ENCODE data around the gene LPXN.

Gene LPXN

DNA sequence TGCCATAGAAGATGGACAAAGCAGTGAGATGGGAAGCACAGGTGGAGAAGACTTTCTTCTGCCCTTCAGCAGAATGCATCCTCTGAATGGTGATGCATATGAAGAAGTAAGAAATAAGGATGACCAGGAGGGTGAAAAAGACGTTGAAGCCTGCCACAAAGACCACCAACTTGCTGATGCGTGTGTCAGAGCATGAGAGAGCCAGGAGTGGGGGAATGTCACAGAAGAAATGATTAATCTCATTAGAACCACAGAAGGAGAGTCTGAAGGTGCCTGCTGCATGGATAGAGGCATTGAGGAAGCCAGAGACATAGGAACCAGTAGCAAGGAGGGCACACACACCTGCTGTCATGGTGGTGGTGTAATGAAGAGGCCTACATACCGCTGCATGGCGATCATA, 68.3 kb downstream of the LPXN start:
- Histone ChIP-seq H3K9ac (ENCODE audit: low read depth, low read length) (no peak overlapping the region), H3K9me3 (ENCODE audit: insufficient read depth, low read length, severe bottlenecking) (no peaks in the 10 kb centered on the region), H3K4me1 (ENCODE audit: insufficient read depth, low read length) (no peaks in the 10 kb centered on the region), H3K36me3 (ENCODE audit: insufficient read depth, low read length) (no peaks in the 10 kb centered on the region), H3K27me3 (ENCODE audit: insufficient read depth, low read length, poor library complexity) (peaks cover 7% of the 10 kb centered on the region), H3K79me2 (ENCODE audit: insufficient read depth, low read length) (no peaks in the 10 kb centered on the region), H3K4me2 (ENCODE audit: insufficient read depth, low read length) (no peak overlapping the region), H4K20me1 (ENCODE audit: insufficient read depth, low read length) (no peaks in the 10 kb centered on the region), H2AFZ (ENCODE audit: low read depth, low read length) (no peak overlapping the region), H3K27ac (ENCODE audit: low read length) (no peak overlapping the region), H3K4me3 (ENCODE audit: low read depth in 1 of 2, low read length in 2 of 2) (no peak overlapping the region)
- no peak for ATAC-seq (ENCODE audit: insufficient read depth, low read depth)
- TF ChIP-seq, protein P1, sequence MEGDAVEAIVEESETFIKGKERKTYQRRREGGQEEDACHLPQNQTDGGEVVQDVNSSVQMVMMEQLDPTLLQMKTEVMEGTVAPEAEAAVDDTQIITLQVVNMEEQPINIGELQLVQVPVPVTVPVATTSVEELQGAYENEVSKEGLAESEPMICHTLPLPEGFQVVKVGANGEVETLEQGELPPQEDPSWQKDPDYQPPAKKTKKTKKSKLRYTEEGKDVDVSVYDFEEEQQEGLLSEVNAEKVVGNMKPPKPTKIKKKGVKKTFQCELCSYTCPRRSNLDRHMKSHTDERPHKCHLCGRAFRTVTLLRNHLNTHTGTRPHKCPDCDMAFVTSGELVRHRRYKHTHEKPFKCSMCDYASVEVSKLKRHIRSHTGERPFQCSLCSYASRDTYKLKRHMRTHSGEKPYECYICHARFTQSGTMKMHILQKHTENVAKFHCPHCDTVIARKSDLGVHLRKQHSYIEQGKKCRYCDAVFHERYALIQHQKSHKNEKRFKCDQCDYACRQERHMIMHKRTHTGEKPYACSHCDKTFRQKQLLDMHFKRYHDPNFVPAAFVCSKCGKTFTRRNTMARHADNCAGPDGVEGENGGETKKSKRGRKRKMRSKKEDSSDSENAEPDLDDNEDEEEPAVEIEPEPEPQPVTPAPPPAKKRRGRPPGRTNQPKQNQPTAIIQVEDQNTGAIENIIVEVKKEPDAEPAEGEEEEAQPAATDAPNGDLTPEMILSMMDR (IDR thresholded peaks at IDR 0.05; ENCODE audit: borderline replicate concordance, extremely low read depth, low read length, poor library complexity, severe bottlenecking) = no peak
- no peak for TF ChIP-seq EZH2 (IDR thresholded peaks at IDR 0.05; ENCODE audit: borderline replicate concordance, low read depth, low read length, severe bottlenecking)
- DNase-seq = no peak

DNA sequence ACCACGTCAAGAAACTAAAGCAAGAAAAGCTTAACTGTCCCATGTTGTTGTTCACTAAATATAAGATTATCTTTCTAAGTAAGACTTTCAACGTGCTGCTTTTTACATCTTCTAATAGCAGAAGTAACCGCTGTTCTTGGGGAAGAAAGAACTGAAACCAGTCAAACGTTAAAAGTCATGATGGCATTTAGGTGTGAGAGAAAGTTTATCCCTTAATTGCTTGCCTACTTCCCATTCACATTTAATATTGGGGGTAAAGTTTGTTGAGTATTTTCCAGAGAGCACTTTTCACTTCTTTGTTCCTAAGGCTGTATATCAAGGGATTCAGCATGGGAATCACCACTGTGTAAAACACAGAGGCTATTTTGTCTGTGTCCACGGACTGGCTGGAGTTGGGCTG, 68.7 kb downstream of the LPXN start:
- Histone ChIP-seq H3K4me3 (ENCODE audit: low read depth in 1 of 2, low read length in 2 of 2) (no peak overlapping the region), H3K79me2 (ENCODE audit: insufficient read depth, low read length) (no peaks in the 10 kb centered on the region), H2AFZ (ENCODE audit: low read depth, low read length) (no peak overlapping the region), H3K36me3 (ENCODE audit: insufficient read depth, low read length) (no peaks in the 10 kb centered on the region), H3K9ac (ENCODE audit: low read depth, low read length) (no peak overlapping the region), H3K4me1 (ENCODE audit: insufficient read depth, low read length) (no peaks in the 10 kb centered on the region), H4K20me1 (ENCODE audit: insufficient read depth, low read length) (no peaks in the 10 kb centered on the region), H3K27ac (ENCODE audit: low read length) (no peak overlapping the region), H3K9me3 (ENCODE audit: insufficient read depth, low read length, severe bottlenecking) (no peaks in the 10 kb centered on the region), H3K27me3 (ENCODE audit: insufficient read depth, low read length, poor library complexity) (peaks cover 7% of the 10 kb centered on the region), H3K4me2 (ENCODE audit: insufficient read depth, low read length) (no peak overlapping the region)
- TF ChIP-seq, protein P1 (IDR thresholded peaks at IDR 0.05; ENCODE audit: borderline replicate concordance, extremely low read depth, low read length, poor library complexity, severe bottlenecking) = no peak
- no peak for TF ChIP-seq EZH2 (IDR thresholded peaks at IDR 0.05; ENCODE audit: borderline replicate concordance, low read depth, low read length, severe bottlenecking)
- no peak for DNase-seq
- no peak for ATAC-seq (ENCODE audit: insufficient read depth, low read depth)

DNA sequence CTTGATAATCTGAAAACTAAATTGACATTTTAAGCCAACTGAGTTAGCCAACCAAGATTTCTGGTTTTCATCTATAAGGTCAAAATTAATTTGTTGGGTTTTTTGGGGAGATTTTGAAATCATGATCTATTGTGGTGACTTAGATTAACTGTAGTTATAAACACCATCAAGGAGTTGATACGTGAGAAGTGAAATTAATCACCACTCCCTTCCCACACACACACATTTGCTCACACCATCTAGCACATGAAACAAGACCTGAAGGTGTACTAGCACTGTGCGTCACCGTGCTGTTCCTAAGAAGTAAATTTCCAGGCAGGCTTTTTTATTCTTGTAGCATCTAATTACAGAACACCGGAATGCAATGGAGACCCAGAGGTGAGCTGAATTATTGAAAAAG, 69.8 kb downstream of the LPXN start:
- Histone ChIP-seq H3K27ac (ENCODE audit: low read length) (no peak overlapping the region), H3K79me2 (ENCODE audit: insufficient read depth, low read length) (no peaks in the 10 kb centered on the region), H3K9me3 (ENCODE audit: insufficient read depth, low read length, severe bottlenecking) (no peaks in the 10 kb centered on the region), H4K20me1 (ENCODE audit: insufficient read depth, low read length) (no peaks in the 10 kb centered on the region), H3K36me3 (ENCODE audit: insufficient read depth, low read length) (no peaks in the 10 kb centered on the region), H3K4me3 (ENCODE audit: low read depth in 1 of 2, low read length in 2 of 2) (no peak overlapping the region), H3K4me2 (ENCODE audit: insufficient read depth, low read length) (no peak overlapping the region), H2AFZ (ENCODE audit: low read depth, low read length) (no peak overlapping the region), H3K4me1 (ENCODE audit: insufficient read depth, low read length) (no peaks in the 10 kb centered on the region), H3K27me3 (ENCODE audit: insufficient read depth, low read length, poor library complexity) (peaks cover 7% of the 10 kb centered on the region), H3K9ac (ENCODE audit: low read depth, low read length) (no peak overlapping the region)
- ATAC-seq (ENCODE audit: insufficient read depth, low read depth) (no peak), DNase-seq (no peak)
- TF ChIP-seq, protein P1 (IDR thresholded peaks at IDR 0.05; ENCODE audit: borderline replicate concordance, extremely low read depth, low read length, poor library complexity, severe bottlenecking) = no peak
- no peak for TF ChIP-seq EZH2 (IDR thresholded peaks at IDR 0.05; ENCODE audit: borderline replicate concordance, low read depth, low read length, severe bottlenecking)

DNA sequence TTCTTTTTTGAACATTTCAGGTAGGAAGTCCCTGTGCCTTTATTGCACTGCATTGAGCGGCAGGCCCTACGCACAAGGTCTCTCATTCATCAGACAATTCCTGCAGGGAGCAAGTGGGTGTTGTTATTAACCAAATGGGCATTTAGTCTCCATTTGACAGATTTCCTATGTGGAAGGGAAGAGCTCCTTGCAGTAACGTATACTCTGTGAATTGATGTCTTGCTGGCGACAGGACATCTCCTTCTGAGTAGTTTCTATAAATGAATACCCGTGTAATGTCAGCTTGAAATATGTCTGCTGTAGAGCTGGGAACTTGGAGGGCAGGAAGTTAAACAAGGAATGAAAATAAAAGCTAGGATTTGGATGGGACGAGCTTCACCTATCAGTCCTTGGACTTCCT, 71.4 kb downstream of the LPXN start:
- Histone ChIP-seq H3K27me3 (ENCODE audit: insufficient read depth, low read length, poor library complexity) (peaks cover 7% of the 10 kb centered on the region), H3K4me3 (ENCODE audit: low read depth in 1 of 2, low read length in 2 of 2) (no peak overlapping the region), H3K79me2 (ENCODE audit: insufficient read depth, low read length) (no peaks in the 10 kb centered on the region), H4K20me1 (ENCODE audit: insufficient read depth, low read length) (no peaks in the 10 kb centered on the region), H3K9ac (ENCODE audit: low read depth, low read length) (no peak overlapping the region), H3K4me2 (ENCODE audit: insufficient read depth, low read length) (no peak overlapping the region), H3K36me3 (ENCODE audit: insufficient read depth, low read length) (no peaks in the 10 kb centered on the region), H3K4me1 (ENCODE audit: insufficient read depth, low read length) (no peaks in the 10 kb centered on the region), H3K9me3 (ENCODE audit: insufficient read depth, low read length, severe bottlenecking) (no peaks in the 10 kb centered on the region), H2AFZ (ENCODE audit: low read depth, low read length) (no peak overlapping the region), H3K27ac (ENCODE audit: low read length) (no peak overlapping the region)
- DNase-seq = no peak
- TF ChIP-seq EZH2 (IDR thresholded peaks at IDR 0.05; ENCODE audit: borderline replicate concordance, low read depth, low read length, severe bottlenecking) = no peak
- TF ChIP-seq, protein P1 (IDR thresholded peaks at IDR 0.05; ENCODE audit: borderline replicate concordance, extremely low read depth, low read length, poor library complexity, severe bottlenecking) = no peak
- no peak for ATAC-seq (ENCODE audit: insufficient read depth, low read depth)
